Stimulated activated CD4-positive, alpha-beta T cell treated with anti-CD3 and anti-CD28 coated beads, Interleukin-4, amount 100 ng/mL, for 4 hours (primary cell): ENCODE data around the gene CD101.
A peak's percentile ranks its signal among the peaks of the same experiment; 100 is the strongest.
"Not testable (repeated sequence)": the region's sequence is repeated elsewhere in the genome, so short reads cannot be mapped to it uniquely, and the experiment has no call there.

Experiments
- DNase-seq, 2 experiments: peaks; one replicate each; pipeline ENCODE4 v3.0.0-alpha.2; 2020

CD101 gene

GRCh38 chr1:117001254-117001927 is at the start of gene CD101:
Gene CD101, plus strand, starts transcription at chr1:117001760. Its CDS starts 58 bp downstream, at chr1:117001818.
- DNase-seq: no peak

- no peak for DNase-seq
Measured at GRCh38 chr1:116952738-116953275, 48.8 kb upstream of the CD101 start.

- DNase-seq: no peak
Measured at GRCh38 chr1:116954440-116954839, 47.1 kb upstream of the CD101 start.

- DNase-seq: no peak
Measured at GRCh38 chr1:116956378-116956777, 45.2 kb upstream of the CD101 start.

- DNase-seq: no peak
Measured at GRCh38 chr1:116957646-116958045, 43.9 kb upstream of the CD101 start.

GRCh38 chr1:116958110-116958509 is 43.5 kb upstream of the CD101 start:
- DNase-seq: no peak

- DNase-seq: no peak
Measured at GRCh38 chr1:116958977-116959376, 42.6 kb upstream of the CD101 start.

- no peak for DNase-seq
Measured at GRCh38 chr1:116961606-116962005, 40.0 kb upstream of the CD101 start.

GRCh38 chr1:116962987-116963639 is 38.4 kb upstream of the CD101 start:
- no peak for DNase-seq

GRCh38 chr1:116966791-116967190 is 34.8 kb upstream of the CD101 start:
- DNase-seq: no peak

GRCh38 chr1:116968724-116969123 is 32.8 kb upstream of the CD101 start:
- no peak for DNase-seq

- no peak for DNase-seq
Measured at GRCh38 chr1:116971258-116971860, 30.2 kb upstream of the CD101 start.

- no peak for DNase-seq
Measured at GRCh38 chr1:116971965-116972673, 29.4 kb upstream of the CD101 start.

GRCh38 chr1:116972674-116973030 is 28.9 kb upstream of the CD101 start:
- DNase-seq: no peak

- DNase-seq: not testable (repeated sequence)
Measured at GRCh38 chr1:116980309-116980708, 21.3 kb upstream of the CD101 start.

- no peak for DNase-seq
Measured at GRCh38 chr1:116981521-116982037, 20.0 kb upstream of the CD101 start.

GRCh38 chr1:116982319-116983004 is 19.1 kb upstream of the CD101 start:
- no peak for DNase-seq

- no peak for DNase-seq
Measured at GRCh38 chr1:116983112-116983511, 18.4 kb upstream of the CD101 start.

- no peak for DNase-seq
Measured at GRCh38 chr1:116983678-116984077, 17.9 kb upstream of the CD101 start.

GRCh38 chr1:116984406-116985160 is 17.0 kb upstream of the CD101 start:
- DNase-seq: no peak

GRCh38 chr1:116986421-116987255 is 14.9 kb upstream of the CD101 start:
- peak; percentile 24 to 29 for DNase-seq
